D341Med (cell line): ENCODE measurements around the gene CHRNE.
"Not testable (repeated sequence)": the region's sequence is repeated elsewhere in the genome, so short reads cannot be mapped to it uniquely, and the experiment has no call there.

Source experiments
- DNase-seq: peaks from one replicate; pipeline ENCODE4 v3.0.0; 2012; ENCODE audit warnings: low spot score

The CHRNE gene

GRCh38 chr17:4906642-4907041, 3.7 kb upstream of the CHRNE start:
- DNase-seq = not testable (repeated sequence)

DNA sequence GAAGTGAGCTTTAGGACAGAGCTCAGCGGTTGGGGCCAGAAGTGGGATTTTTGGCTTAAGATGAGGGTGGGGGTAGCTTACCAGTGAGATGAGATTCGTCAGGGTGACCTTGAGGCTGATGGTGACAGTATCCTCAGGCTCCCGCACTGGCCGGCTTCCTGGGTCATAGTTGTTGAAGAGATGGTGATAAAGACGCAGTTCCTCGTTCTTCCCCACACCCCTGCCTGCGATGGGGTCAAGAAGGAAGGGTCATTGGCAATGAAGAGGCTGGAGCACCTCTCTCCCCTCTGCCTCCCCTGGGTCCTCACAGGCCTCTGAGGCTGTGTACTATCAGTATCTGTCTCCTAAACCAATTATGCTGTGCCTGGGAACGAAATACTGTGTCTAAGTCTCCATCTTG, 358 bp downstream of the CHRNE start:
- no peak for DNase-seq

DNA sequence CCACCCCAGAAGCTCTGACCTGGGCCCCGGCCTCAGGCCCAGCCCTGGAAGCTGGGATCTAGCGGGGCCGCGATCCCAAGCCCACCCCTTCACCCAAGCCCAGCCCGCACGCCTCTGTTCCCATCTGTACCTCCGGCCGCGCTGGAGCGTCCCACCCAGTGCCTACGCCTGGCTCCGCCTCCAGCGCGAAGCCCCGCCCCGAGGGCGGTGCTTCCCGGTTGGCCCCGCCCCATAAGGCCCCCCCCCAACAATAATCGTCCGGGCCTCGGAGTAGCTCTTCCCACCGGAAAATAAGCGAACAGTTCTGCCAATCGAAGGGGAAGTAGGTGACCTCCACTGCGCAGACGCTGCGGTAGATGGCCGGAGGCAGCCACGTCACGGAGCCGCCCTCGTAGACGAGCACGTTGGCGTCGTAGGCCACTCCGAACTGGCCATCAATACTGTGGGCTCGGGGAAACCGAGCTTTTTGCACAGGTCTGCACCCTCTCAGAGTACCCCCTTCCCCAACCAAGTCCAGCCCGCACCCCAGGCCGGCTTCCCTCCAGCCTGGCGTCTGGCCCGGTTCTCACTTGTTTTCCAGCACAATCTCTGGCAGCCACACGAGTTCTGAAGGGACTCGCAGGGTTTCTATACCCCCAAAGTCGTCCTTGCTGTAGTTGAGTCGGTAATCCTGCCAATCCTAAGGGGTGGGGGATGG, 1.1 kb downstream of the CHRNE start:
- no peak for DNase-seq

DNA sequence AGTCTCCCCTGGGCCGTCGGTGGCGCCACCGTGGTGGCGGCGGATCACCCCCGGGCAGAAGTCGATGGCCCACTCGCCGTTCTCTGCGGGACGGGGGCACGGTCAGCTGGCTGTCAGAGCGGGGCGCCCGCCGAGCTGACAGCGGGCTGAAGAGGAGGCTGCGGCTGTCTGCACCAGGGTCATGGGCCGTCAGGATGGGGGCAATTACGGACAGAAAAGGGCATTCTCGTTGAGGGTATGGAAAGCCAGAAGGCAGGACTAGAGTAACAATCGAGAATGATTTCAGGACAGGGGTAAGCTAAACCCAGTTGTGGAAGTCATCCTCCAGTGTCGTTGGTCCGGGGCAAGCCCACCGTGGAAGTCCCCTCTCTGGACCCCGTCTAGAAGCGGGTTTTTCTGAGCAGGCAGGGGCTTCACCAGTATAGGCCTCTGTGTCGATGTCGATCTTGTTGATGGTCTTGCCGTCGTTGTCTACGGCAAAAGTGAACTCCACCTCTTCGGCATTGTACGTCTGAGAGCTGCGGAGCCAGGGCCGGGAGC, 1.7 kb downstream of the CHRNE start:
- no peak for DNase-seq

- DNase-seq = no peak
These were observed 2.4 kb downstream of the CHRNE start for GRCh38 chr17:4900231-4901107.

DNA sequence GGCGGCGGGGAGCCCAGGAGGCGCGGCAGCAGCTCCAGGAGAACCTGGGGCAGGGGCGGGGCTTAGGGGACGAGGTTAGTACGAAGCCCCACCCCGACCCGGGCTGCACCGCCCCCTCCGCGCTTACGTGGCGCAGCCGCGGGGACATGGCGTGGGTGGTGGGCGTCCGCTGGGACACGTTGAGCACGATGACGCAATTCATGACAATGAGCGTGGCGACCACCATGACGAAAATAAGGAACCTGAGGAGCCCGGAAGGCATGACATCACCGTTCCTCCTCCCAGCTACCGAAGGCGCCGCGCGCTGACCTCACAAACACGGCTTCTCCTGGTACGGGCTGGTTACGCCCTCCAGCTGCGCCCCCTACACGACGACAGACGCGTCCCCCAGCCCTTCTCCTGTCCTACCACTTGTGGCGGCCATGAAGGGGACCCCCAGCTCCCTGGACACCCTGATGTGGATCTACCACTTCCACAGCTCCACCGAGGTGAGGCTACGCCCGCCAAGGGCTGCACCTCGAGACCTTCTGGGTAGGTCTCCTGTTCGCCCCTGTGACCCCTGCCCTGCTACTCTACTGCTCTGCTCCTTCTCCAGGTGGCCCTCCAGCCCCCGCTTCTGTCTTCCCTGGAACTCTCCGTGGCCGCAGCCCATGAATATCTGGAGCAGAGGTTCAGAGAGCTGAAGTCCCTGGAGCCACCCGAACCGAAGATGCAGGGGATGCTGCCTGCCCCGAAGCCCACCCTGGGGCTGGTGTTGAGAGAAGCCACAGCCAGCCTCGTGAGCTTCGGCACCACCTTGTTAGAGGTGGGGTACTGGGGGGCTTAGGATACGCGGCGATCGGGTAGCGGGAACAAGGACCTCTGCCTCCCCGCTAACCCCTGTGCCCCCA, 3.3 kb downstream of the CHRNE start, which contains the start of gene C17orf107:
TSS of gene C17orf107 (plus strand) at position 196 of the 890 bp plus-strand sequence. CDS start at position 423, 227 bp downstream.
- DNase-seq = no peak

- no peak for DNase-seq
These were observed 4.0 kb downstream of the CHRNE start for GRCh38 chr17:4898927-4899326.

DNA sequence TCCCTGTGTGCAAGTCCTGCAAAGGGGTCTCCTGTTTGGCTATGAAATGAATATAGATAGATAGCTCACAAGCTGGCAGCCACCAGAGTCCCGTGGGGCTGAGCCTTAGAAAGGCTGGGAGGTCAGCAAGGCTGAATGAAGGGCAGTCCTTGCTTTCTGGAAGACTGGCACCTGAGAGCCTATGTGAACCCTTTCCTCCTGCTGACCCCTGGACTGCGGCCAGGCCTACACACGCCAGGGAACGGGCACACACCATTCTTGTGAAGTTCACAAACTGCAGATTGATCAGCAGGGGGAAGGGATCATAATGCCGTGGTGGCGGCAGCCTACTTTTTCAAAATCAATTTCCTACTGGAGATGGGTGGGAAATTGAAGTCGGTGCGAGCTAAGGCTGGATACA, 4.5 kb downstream of the CHRNE start:
- no peak for DNase-seq

DNA sequence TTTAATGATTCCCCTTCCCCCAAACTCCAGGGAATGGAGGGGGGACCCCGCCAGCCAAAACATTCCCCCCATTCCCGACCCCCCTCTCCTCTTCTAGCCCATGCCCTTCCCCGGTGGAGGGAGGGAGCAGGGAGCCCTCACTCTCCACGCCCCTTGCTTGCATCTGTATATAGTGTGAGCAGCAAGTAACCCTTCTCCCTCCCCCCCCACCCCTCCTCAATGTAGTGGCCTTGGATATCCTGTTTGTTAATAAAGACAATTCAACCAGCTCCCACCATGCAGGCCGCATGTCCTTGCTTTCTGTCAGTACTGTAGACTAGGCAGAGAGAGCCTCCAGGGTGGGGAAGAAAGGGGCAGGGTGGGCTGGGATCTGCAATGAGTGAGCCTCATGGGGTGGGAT, 5.1 kb downstream of the CHRNE start:
- DNase-seq = no peak

DNA sequence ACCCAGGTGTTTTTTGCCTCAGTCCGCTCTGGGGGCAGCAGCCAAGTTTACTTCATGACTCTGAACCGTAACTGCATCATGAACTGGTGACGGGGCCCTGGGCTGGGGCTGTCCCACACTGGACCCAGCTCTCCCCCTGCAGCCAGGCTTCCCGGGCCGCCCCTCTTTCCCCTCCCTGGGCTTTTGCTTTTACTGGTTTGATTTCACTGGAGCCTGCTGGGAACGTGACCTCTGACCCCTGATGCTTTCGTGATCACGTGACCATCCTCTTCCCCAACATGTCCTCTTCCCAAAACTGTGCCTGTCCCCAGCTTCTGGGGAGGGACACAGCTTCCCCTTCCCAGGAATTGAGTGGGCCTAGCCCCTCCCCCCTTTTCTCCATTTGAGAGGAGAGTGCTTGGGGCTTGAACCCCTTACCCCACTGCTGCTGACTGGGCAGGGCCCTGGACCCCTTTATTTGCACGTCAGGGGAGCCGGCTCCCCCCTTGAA, 5.7 kb downstream of the CHRNE start:
- DNase-seq = no peak

- no peak for DNase-seq
These were observed 6.3 kb downstream of the CHRNE start for GRCh38 chr17:4896332-4897197.

GRCh38 chr17:4895657-4896331, 7.1 kb downstream of the CHRNE start:
- DNase-seq = no peak

- no peak for DNase-seq
These were observed 7.8 kb downstream of the CHRNE start for GRCh38 chr17:4895121-4895520.

- DNase-seq = no peak
These were observed 9.0 kb downstream of the CHRNE start for GRCh38 chr17:4893721-4894560.

- DNase-seq = no peak
These were observed 9.6 kb downstream of the CHRNE start for GRCh38 chr17:4893272-4893671.

- no peak for DNase-seq
These were observed 10.2 kb downstream of the CHRNE start for GRCh38 chr17:4892499-4893221.

DNA sequence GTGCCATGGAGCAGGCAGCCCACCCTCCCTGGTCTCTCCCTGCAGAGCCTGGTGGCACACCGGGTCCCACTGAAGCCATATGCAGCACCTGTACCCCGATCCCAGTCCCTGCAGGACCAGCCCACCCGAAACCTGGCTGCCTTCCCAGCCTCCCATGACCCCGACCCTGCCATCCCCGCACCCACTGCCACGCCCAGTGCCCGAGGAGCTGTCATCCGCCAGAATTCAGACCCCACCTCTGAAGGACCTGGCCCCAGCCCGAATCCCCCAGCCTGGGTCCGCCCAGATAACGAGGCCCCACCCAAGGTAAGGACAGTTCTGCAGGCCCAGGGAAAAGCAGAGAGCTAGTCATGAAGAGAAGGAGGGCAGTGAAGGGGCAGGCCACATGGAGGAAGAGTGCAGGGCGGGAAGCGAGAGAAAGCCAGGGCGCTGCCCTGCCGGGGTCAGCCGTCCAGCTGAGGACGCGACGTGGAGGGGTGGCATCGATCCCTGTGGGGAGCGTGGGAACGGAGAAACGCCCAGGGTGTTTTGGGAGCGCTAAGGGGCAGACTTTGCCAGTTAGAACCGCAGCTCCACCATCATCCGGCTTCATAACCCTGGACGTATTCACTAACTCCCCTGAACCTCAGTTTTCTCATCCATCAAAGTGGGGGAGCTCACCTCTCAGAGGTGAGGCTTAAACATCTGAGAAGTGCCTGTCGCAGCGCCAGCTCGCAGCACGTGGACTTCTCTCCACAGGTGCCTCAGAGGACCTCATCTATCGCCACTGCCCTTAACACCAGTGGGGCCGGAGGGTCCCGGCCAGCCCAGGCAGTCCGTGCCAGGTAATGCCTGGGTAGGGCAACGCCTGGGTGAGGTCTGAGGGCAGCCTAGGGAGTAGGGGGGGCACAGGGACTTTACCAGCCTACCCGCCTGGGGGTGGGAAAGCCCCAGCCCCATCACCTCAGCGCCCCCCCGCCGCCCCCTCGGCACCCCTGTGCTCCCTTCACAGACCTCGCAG, 11.2 kb downstream of the CHRNE start:
- no peak for DNase-seq
